ENCODE results near the gene DPP8.
"Not testable (repeated sequence)": the region's sequence is repeated elsewhere in the genome, so short reads cannot be mapped to it uniquely, and the experiment has no call there.

Gene DPP8

GRCh38 chr15:65525622-65526021 is 8.1 kb upstream of the DPP8 start:
- in situ Hi-C loops (cut with HindIII; ENCODE audit: low sequenced_read_pairs) = no loop called here

GRCh38 chr15:65524226-65524625 is 6.7 kb upstream of the DPP8 start:
- in situ Hi-C loops (cut with HindIII; ENCODE audit: low sequenced_read_pairs) = no loop called here

- in situ Hi-C loops (cut with HindIII; ENCODE audit: low sequenced_read_pairs) = no loop called here
These were observed 3.9 kb upstream of the DPP8 start for GRCh38 chr15:65521350-65521749.

GRCh38 chr15:65518633-65519285 is 1.3 kb upstream of the DPP8 start:
- in situ Hi-C loops (cut with HindIII; ENCODE audit: low sequenced_read_pairs) = no loop called here

GRCh38 chr15:65517866-65518207 is 348 bp upstream of the DPP8 start:
- in situ Hi-C loops (cut with HindIII; ENCODE audit: low sequenced_read_pairs) = no loop called here

GRCh38 chr15:65512807-65513416 is 4.6 kb downstream of the DPP8 start:
- in situ Hi-C loops (cut with HindIII; ENCODE audit: low sequenced_read_pairs) = no loop called here

- in situ Hi-C loops (cut with HindIII; ENCODE audit: low sequenced_read_pairs) = no loop called here
These were observed 5.3 kb downstream of the DPP8 start for GRCh38 chr15:65512189-65512588.

GRCh38 chr15:65509321-65509720 is 8.2 kb downstream of the DPP8 start:
- in situ Hi-C loops (cut with HindIII; ENCODE audit: low sequenced_read_pairs) = no loop called here

GRCh38 chr15:65494076-65494475 is 23.4 kb downstream of the DPP8 start:
- in situ Hi-C loops (cut with HindIII; ENCODE audit: low sequenced_read_pairs) = no loop called here

- in situ Hi-C loops (cut with HindIII; ENCODE audit: low sequenced_read_pairs) = no loop called here
These were observed 32.6 kb downstream of the DPP8 start for GRCh38 chr15:65484876-65485275.

GRCh38 chr15:65476903-65477302 is 40.6 kb downstream of the DPP8 start:
- in situ Hi-C loops (cut with HindIII; ENCODE audit: low sequenced_read_pairs) = no loop called here

- in situ Hi-C loops (cut with HindIII; ENCODE audit: low sequenced_read_pairs) = no loop called here
These were observed 46.6 kb downstream of the DPP8 start for GRCh38 chr15:65470866-65471265.

GRCh38 chr15:65468229-65468909 is 49.1 kb downstream of the DPP8 start:
- in situ Hi-C loops (cut with HindIII; ENCODE audit: low sequenced_read_pairs) = no loop called here

- in situ Hi-C loops (cut with HindIII; ENCODE audit: low sequenced_read_pairs) = no loop called here
These were observed 50.6 kb downstream of the DPP8 start for GRCh38 chr15:65466901-65467300.

- in situ Hi-C loops (cut with HindIII; ENCODE audit: low sequenced_read_pairs) = not testable (repeated sequence)
These were observed 54.4 kb downstream of the DPP8 start for GRCh38 chr15:65463096-65463495.

GRCh38 chr15:65460741-65461347 is 56.6 kb downstream of the DPP8 start:
- in situ Hi-C loops (cut with HindIII; ENCODE audit: low sequenced_read_pairs) = no loop called here

GRCh38 chr15:65455256-65455655 is 62.2 kb downstream of the DPP8 start:
- in situ Hi-C loops (cut with HindIII; ENCODE audit: low sequenced_read_pairs) = not testable (repeated sequence)

- in situ Hi-C loops (cut with HindIII; ENCODE audit: low sequenced_read_pairs) = no loop called here
These were observed 65.5 kb downstream of the DPP8 start for GRCh38 chr15:65451989-65452388.

GRCh38 chr15:65450556-65450955 is 66.9 kb downstream of the DPP8 start:
- in situ Hi-C loops (cut with HindIII; ENCODE audit: low sequenced_read_pairs) = no loop called here

GRCh38 chr15:65447145-65447544 is 70.3 kb downstream of the DPP8 start:
- in situ Hi-C loops (cut with HindIII; ENCODE audit: low sequenced_read_pairs) = loop anchor here (5.0 kb wide), 1 partner anchor 55 kb away; no protein-coding TSS in a partner anchor

- in situ Hi-C loops (cut with HindIII; ENCODE audit: low sequenced_read_pairs) = no loop called here
These were observed 83.3 kb downstream of the DPP8 start for GRCh38 chr15:65434201-65434600.

- in situ Hi-C loops (cut with HindIII; ENCODE audit: low sequenced_read_pairs) = no loop called here
These were observed 85.8 kb downstream of the DPP8 start for GRCh38 chr15:65431731-65432130.

Measured in endothelial cell of hepatic sinusoid (primary cell).